PC-3 (cell line): ENCODE data around the gene DECR2. TPM values are rescaled to one million over a fixed set of nuclear protein-coding genes. Genes with fewer than 3 reads are reported as not detected.

Experiments used
- ATAC-seq: fragments of 200-7000 bp; cut with Tn5 transposase; 2 replicates; pipeline ENCODE4 v1.9.1; 2020; ENCODE audit warnings: mild to moderate bottlenecking, moderate library complexity
- BruUV-seq: library from RNA; stranded (reverse); fragments of 400-500 nt; replicated peaks from 2 replicates; lab custom pipeline; 2021; lab: Mats Ljungman, UMichigan
- CTCF ChIA-PET: fragments of 300-600 bp; sonication (Branson Sonifier 250); formaldehyde crosslinking; loops from one replicate; lab custom pipeline; 2022; ENCODE audit warnings: antibody characterized with exemption; lab: Charles Lee
- POLR2A ChIA-PET: fragments of 300-600 bp; sonication (Branson Sonifier 250); formaldehyde crosslinking; loops from one replicate; lab custom pipeline; 2022; ENCODE audit warnings: antibody characterized with exemption; ENCODE audit not compliant: unreplicated experiment; lab: Charles Lee
- DNase-seq: peaks from one replicate; pipeline ENCODE4 v3.0.0-alpha.2; 2015
- H2AFZ ChIP-seq: fragments of 300-600 bp; sonication (generic); 2 replicates; pipeline ENCODE4 v1.6.0; 2016; ENCODE audit warnings: antibody characterized with exemption, low read length
- H3F3A ChIP-seq: fragments of 300-600 bp; sonication (generic); one replicate; pipeline ENCODE4 v1.6.0; 2017; ENCODE audit warnings: antibody characterized with exemption, low read length, control low read depth, mild to moderate bottlenecking; ENCODE audit not compliant: unreplicated experiment
- H3K27ac ChIP-seq: fragments of 300-600 bp; sonication (generic); 2 replicates; pipeline ENCODE4 v1.5.1; 2016; ENCODE audit warnings: mild to moderate bottlenecking, low read length
- H3K27me3 ChIP-seq: fragments of 300-600 bp; sonication (generic); 2 replicates; pipeline ENCODE4 v1.6.1; 2016; ENCODE audit warnings: low read length, mixed read lengths
- H3K36me3 ChIP-seq: fragments of 300-600 bp; sonication (generic); 2 replicates; pipeline ENCODE4 v1.6.1; 2016; ENCODE audit warnings: low read depth, mixed run types, low read length, mixed read lengths
- H3K4me1 ChIP-seq: fragments of 300-600 bp; sonication (generic); 2 replicates; pipeline ENCODE4 v1.5.1; 2016; ENCODE audit warnings: low read length; ENCODE audit not compliant: insufficient read depth
- H3K4me2 ChIP-seq: fragments of 300-600 bp; sonication (generic); 2 replicates; pipeline ENCODE4 v1.6.0; 2016; ENCODE audit warnings: low read length
- H3K4me3 ChIP-seq: fragments of 300-600 bp; sonication (generic); 2 replicates; pipeline ENCODE4 v1.5.1; 2016; ENCODE audit warnings: mild to moderate bottlenecking, low read length, mixed read lengths
- H3K79me2 ChIP-seq: fragments of 300-600 bp; sonication (generic); 2 replicates; pipeline ENCODE4 v1.6.1; 2017; ENCODE audit warnings: low read length, mixed read lengths
- H3K9ac ChIP-seq: fragments of 300-600 bp; sonication (generic); 2 replicates; pipeline ENCODE4 v1.6.0; 2016; ENCODE audit warnings: mild to moderate bottlenecking, low read length
- H3K9me2 ChIP-seq: fragments of 300-600 bp; sonication (generic); replicated peaks from 2 replicates; pipeline ENCODE4 v1.6.1; 2016; ENCODE audit warnings: mixed run types, low read length, mixed read lengths
- H3K9me3 ChIP-seq: fragments of 300-600 bp; sonication (generic); 2 replicates; pipeline ENCODE4 v1.6.1; 2016; ENCODE audit warnings: low read length, mixed read lengths
- H4K20me1 ChIP-seq: fragments of 300-600 bp; sonication (generic); 2 replicates; pipeline ENCODE4 v1.6.1; 2016; ENCODE audit warnings: low read length, mixed read lengths
- EZH2 ChIP-seq: fragments of 300-600 bp; sonication (generic); IDR thresholded peaks from one replicate; pipeline ENCODE4 v1.6.1; 2017; ENCODE audit warnings: antibody characterized with exemption, mild to moderate bottlenecking, low read length; ENCODE audit not compliant: unreplicated experiment
- EZH2phosphoT487 ChIP-seq: fragments of 300-600 bp; sonication (generic); IDR thresholded peaks from 2 replicates; pipeline ENCODE4 v1.6.1; 2018; ENCODE audit warnings: mild to moderate bottlenecking, antibody characterized with exemption, low read length, borderline replicate concordance
- intact Hi-C: fragments of 100-400 bp; cut with micrococcal nuclease; formaldehyde crosslinking; loops from 2 replicates; pipeline ENCODE4 v1.9.0; 2023
- total RNA-seq: library from RNA; depleted of rRNA; stranded (reverse); fragments of >200 nt; gene quantifications from 2 replicates; pipeline ENCODE4 v1.2.3, GENCODE V29; 2014
- TF ChIP-seq, protein P1 (sequence below): fragments of 300-600 bp; sonication (generic); conservative IDR thresholded peaks from 2 replicates; pipeline ENCODE4 v1.5.1; 2017; ENCODE audit warnings: antibody characterized with exemption, low read depth, mild to moderate bottlenecking, low read length

DECR2 gene
- total RNA-seq, 1 experiment from 2014 or later = 19.8 TPM

- Histone ChIP-seq H3K9me2 (no peaks in the 10 kb centered on the region), H3K9ac (peak overlapping the region; percentile 31; the same call in 1 of the 2 replicates), H3K4me2 (peak overlapping the region; percentile 89), H4K20me1 (peaks cover 6% of the 10 kb centered on the region; the same call in 1 of the 2 replicates), H3K27ac (no peak overlapping the region), H3K9me3 (no peaks in the 10 kb centered on the region), H3K4me3 (peak overlapping the region; percentile 80), H3K4me1 (peaks cover 23% of the 10 kb centered on the region), H3F3A (no peaks in the 10 kb centered on the region), H3K36me3 (no peaks in the 10 kb centered on the region), H2AFZ (peak overlapping the region; percentile 59; the same call in 1 of the 2 replicates), H3K79me2 (peaks cover 17% of the 10 kb centered on the region), H3K27me3 (no peaks in the 10 kb centered on the region)
- DNase-seq = no peak
- CTCF ChIA-PET = no interaction called here
- BruUV-seq = no TSS peak
- POLR2A ChIA-PET = no interaction called here
- ATAC-seq = no peak; the same call in 1 of the 2 replicates
- intact Hi-C loops = no loop called here
- TF ChIP-seq EZH2phosphoT487 (no peak), EZH2 (no peak)
- TF ChIP-seq, protein P1, sequence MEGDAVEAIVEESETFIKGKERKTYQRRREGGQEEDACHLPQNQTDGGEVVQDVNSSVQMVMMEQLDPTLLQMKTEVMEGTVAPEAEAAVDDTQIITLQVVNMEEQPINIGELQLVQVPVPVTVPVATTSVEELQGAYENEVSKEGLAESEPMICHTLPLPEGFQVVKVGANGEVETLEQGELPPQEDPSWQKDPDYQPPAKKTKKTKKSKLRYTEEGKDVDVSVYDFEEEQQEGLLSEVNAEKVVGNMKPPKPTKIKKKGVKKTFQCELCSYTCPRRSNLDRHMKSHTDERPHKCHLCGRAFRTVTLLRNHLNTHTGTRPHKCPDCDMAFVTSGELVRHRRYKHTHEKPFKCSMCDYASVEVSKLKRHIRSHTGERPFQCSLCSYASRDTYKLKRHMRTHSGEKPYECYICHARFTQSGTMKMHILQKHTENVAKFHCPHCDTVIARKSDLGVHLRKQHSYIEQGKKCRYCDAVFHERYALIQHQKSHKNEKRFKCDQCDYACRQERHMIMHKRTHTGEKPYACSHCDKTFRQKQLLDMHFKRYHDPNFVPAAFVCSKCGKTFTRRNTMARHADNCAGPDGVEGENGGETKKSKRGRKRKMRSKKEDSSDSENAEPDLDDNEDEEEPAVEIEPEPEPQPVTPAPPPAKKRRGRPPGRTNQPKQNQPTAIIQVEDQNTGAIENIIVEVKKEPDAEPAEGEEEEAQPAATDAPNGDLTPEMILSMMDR = no peak
Measured at GRCh38 chr16:426115-426905, 24.6 kb downstream of the DECR2 start.

- ChIA-PET POLR2A (no interaction called here), CTCF (no interaction called here)
- TF ChIP-seq, protein P1 = no peak
- TF ChIP-seq EZH2 (no peak), EZH2phosphoT487 (no peak)
- Histone ChIP-seq H3K4me3 (peak overlapping the region; percentile 80), H3K9ac (no peak overlapping the region; the same call in 1 of the 2 replicates), H4K20me1 (peaks cover 6% of the 10 kb centered on the region; the same call in 1 of the 2 replicates), H3K27me3 (no peaks in the 10 kb centered on the region), H3K4me1 (peaks cover 23% of the 10 kb centered on the region), H3K79me2 (peaks cover 17% of the 10 kb centered on the region), H3F3A (no peaks in the 10 kb centered on the region), H3K4me2 (peak overlapping the region; percentile 89), H2AFZ (peak overlapping the region; percentile 59), H3K9me3 (no peaks in the 10 kb centered on the region), H3K36me3 (no peaks in the 10 kb centered on the region), H3K27ac (no peak overlapping the region), H3K9me2 (no peaks in the 10 kb centered on the region)
- ATAC-seq (no peak), DNase-seq (no peak)
- BruUV-seq = no TSS peak
- intact Hi-C loops = no loop called here
Measured at GRCh38 chr16:426906-427249, 25.2 kb downstream of the DECR2 start.

- H3K4me3 ChIP-seq = peak overlapping the region; percentile 80
- DNase-seq = no peak
- H3K27ac ChIP-seq = no peak overlapping the region
- TSS peak; percentile 65 for BruUV-seq
- H3K4me2 ChIP-seq = peak overlapping the region; percentile 89
- intact Hi-C loops = no loop called here
- H2AFZ ChIP-seq = peak overlapping the region; percentile 59
- no peaks in the 10 kb centered on the region for H3K27me3 ChIP-seq
- H3K79me2 ChIP-seq = peaks cover 17% of the 10 kb centered on the region
- CTCF ChIA-PET = no interaction called here
- peaks cover 23% of the 10 kb centered on the region for H3K4me1 ChIP-seq
- POLR2A ChIA-PET = no interaction called here
- no peaks in the 10 kb centered on the region for H3K9me2 ChIP-seq
- H3K36me3 ChIP-seq = no peaks in the 10 kb centered on the region
- no peak for ATAC-seq
- H4K20me1 ChIP-seq = peaks cover 6% of the 10 kb centered on the region; the same call in 1 of the 2 replicates
- TF ChIP-seq, protein P1 = no peak
- TF ChIP-seq EZH2 = no peak
- no peak for TF ChIP-seq EZH2phosphoT487
- H3K9ac ChIP-seq = no peak overlapping the region
- no peaks in the 10 kb centered on the region for H3F3A ChIP-seq
- no peaks in the 10 kb centered on the region for H3K9me3 ChIP-seq
Measured at GRCh38 chr16:427250-427649, 25.6 kb downstream of the DECR2 start.
